ENCODE results near the gene XPA. TPM values are rescaled to one million over a fixed set of nuclear protein-coding genes. Genes with fewer than 3 reads are reported as not detected.

XPA gene
- total and polyA plus RNA-seq, 2 of the 13 experiments (the other 11 are each of a cell fraction or from before 2014, with no cell fraction given), result 2.3 to 15.2 TPM

- TF ChIP-seq ARID4A (CRISPR knock-in tag; IDR thresholded peaks at IDR 0.05; ENCODE audit: borderline replicate concordance), result no peak
- 0 out of 2 replicates have a peak, but pooled peaks have one; percentile 17 for TF ChIP-seq ZMYM4 (CRISPR knock-in tag; IDR thresholded peaks at IDR 0.05)
- TF ChIP-seq ZSCAN25 (CRISPR knock-in tag; IDR thresholded peaks at IDR 0.05), result no peak
- TF ChIP-seq GATA4 (IDR thresholded peaks at IDR 0.05; ENCODE audit: borderline replicate concordance, low read depth), result no peak
- no peak for TF ChIP-seq ARHGAP35 (CRISPR knock-in tag; IDR thresholded peaks at IDR 0.05; ENCODE audit: borderline replicate concordance)
- TF ChIP-seq NRL (CRISPR knock-in tag; IDR thresholded peaks at IDR 0.05; ENCODE audit: borderline replicate concordance), result no peak
- no peak for TF ChIP-seq MAFK (conservative IDR thresholded peaks at IDR 0.05 in 1 of 2, IDR thresholded peaks at IDR 0.05 in 1 of 2; ENCODE audit: low read length in 2 of 2)
- peak; percentile 20; the same call in 1 of the 2 replicates for TF ChIP-seq HNF4A (CRISPR knock-in tag; IDR thresholded peaks at IDR 0.05)
- TF ChIP-seq ZNF18 (CRISPR knock-in tag; IDR thresholded peaks at IDR 0.05; ENCODE audit: insufficient replicate concordance), result no peak
- TF ChIP-seq, protein P1, sequence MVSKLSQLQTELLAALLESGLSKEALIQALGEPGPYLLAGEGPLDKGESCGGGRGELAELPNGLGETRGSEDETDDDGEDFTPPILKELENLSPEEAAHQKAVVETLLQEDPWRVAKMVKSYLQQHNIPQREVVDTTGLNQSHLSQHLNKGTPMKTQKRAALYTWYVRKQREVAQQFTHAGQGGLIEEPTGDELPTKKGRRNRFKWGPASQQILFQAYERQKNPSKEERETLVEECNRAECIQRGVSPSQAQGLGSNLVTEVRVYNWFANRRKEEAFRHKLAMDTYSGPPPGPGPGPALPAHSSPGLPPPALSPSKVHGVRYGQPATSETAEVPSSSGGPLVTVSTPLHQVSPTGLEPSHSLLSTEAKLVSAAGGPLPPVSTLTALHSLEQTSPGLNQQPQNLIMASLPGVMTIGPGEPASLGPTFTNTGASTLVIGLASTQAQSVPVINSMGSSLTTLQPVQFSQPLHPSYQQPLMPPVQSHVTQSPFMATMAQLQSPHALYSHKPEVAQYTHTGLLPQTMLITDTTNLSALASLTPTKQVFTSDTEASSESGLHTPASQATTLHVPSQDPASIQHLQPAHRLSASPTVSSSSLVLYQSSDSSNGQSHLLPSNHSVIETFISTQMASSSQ (IDR thresholded peaks at IDR 0.05; ENCODE audit: low read depth), result peak; percentile 55; the same call in 1 of the 2 replicates
- TF ChIP-seq, protein P1 (CRISPR knock-in tag; IDR thresholded peaks at IDR 0.05; ENCODE audit: borderline replicate concordance), result peak; percentile 62; the same call in 1 of the 2 replicates
- no peak for TF ChIP-seq NFKB2 (CRISPR knock-in tag; IDR thresholded peaks at IDR 0.05; ENCODE audit: borderline replicate concordance)
- peak; percentile 10; the same call in 1 of the 2 replicates for TF ChIP-seq SAP130 (CRISPR knock-in tag; IDR thresholded peaks at IDR 0.05; ENCODE audit: low read depth)
- no peak for TF ChIP-seq CHCHD3 (CRISPR knock-in tag; IDR thresholded peaks at IDR 0.05)
Measured at GRCh38 chr9:97703437-97704344, 6.6 kb upstream of the XPA start (continued).

Measured in HepG2 (cell line).